ENCODE data around the gene RITA1. TPM values are rescaled to one million over a fixed set of nuclear protein-coding genes. Genes with fewer than 3 reads are reported as not detected.
A peak's percentile ranks its signal among the peaks of the same experiment; 100 is the strongest.

RITA1 gene
- total and polyA plus RNA-seq, 10 of the 15 experiments (the other 5 are each of a cell fraction or from before 2014, with no cell fraction given): 2.3 to 39.9 (median 24.8) TPM

GRCh38 chr12:113228394-113229028, 43.0 kb downstream of the RITA1 start:
- intact Hi-C loops (cut with micrococcal nuclease; ENCODE audit: unreplicated experiment): loop anchor here (1.0 kb wide), 1 partner anchor 20 kb away; no protein-coding TSS in a partner anchor

More at GRCh38 chr12:113228394-113229028, 43.0 kb downstream of the RITA1 start:
- Histone ChIP-seq H3K4me3 (no peak overlapping the region), H3K4me2 (ENCODE audit: control insufficient read depth, insufficient read depth) (peak overlapping the region; percentile 36), H3K79me2 (ENCODE audit: control insufficient read depth, insufficient read depth, low read length) (peaks cover 18% of the 10 kb centered on the region), H3K27me3 (replicated peaks in 1 of 2; ENCODE audit: control insufficient read depth in 2 of 2, insufficient read depth in 2 of 2, low read length in 1 of 2) (no peaks in the 10 kb centered on the region), H3K36me3 (ENCODE audit: control insufficient read depth in 2 of 2, insufficient read depth in 2 of 2, low read length in 1 of 2) (peaks cover 7 to 30% of the 10 kb centered on the region in 2 experiments), H3K4me1 (ENCODE audit: control insufficient read depth, insufficient read depth, low read length) (peaks cover 67% of the 10 kb centered on the region), H3K9me3 (replicated peaks; ENCODE audit: control insufficient read depth, insufficient read depth, low read length) (no peaks in the 10 kb centered on the region), H4K20me1 (ENCODE audit: control insufficient read depth, insufficient read depth) (no peaks in the 10 kb centered on the region), H2AFZ (ENCODE audit: control insufficient read depth, low read depth, low read length) (no peak overlapping the region), H3K9ac (ENCODE audit: control insufficient read depth, insufficient read depth, low read length) (peak overlapping the region; percentile 49), H3K27ac (ENCODE audit: control insufficient read depth, insufficient read depth) (peak overlapping the region; percentile 97)
- TF ChIP-seq EGR1 (IDR thresholded peaks at IDR 0.05; ENCODE audit: borderline replicate concordance in 1 of 2, low read depth in 2 of 2, low read length in 2 of 2) (no peak), RB1 (IDR thresholded peaks at IDR 0.05; ENCODE audit: borderline replicate concordance) (no peak), HDAC2 (IDR thresholded peaks at IDR 0.05) (0 out of 2 replicates have a peak, but pooled peaks have one; percentile 82), SMC3 (IDR thresholded peaks at IDR 0.05; ENCODE audit: borderline replicate concordance, low read length) (no peak), ZNF217 (IDR thresholded peaks at IDR 0.05) (peak; percentile 66; the same call in 1 of the 2 replicates), SMARCA5 (IDR thresholded peaks at IDR 0.05) (peak; percentile 73; the same call in 1 of the 2 replicates), POLR2AphosphoS5 (IDR thresholded peaks at IDR 0.05; ENCODE audit: low read length) (no peak)
- POLR2A ChIA-PET: interaction anchor here (2.5 to 7.6 kb wide), 5 partner anchors 6 to 42 kb away, joined by 12 to 74 read pairs (median 24); partner anchors contain the start of genes DDX54, RITA1 and TPCN1
- SMC1A ChIA-PET (ENCODE audit: uncharacterized antibody, unreplicated experiment): interaction anchor here (0.6 to 15.7 kb wide), 5 partner anchors 16 to 128 kb away, joined by 3 to 237 read pairs (median 24); partner anchors contain the start of genes DDX54 and RITA1
- WGBS (ENCODE audit: insufficient coverage, insufficient replicate concordance, low lambda C conversion rate, missing lambda C conversion rate): 85% methylated on average over 5 of the region's 5 CpGs
- in situ Hi-C loops (cut with MboI): no loop called here
- DNase-seq (ENCODE audit: low read depth, low spot score): no peak
- RAD21 ChIA-PET (ENCODE audit: unreplicated experiment): interaction anchor here (2.8 to 3.6 kb wide), 2 partner anchors 19 to 25 kb away, joined by 18 to 35 read pairs; no protein-coding TSS in a partner anchor
- FAIRE-seq: no peak
- no TSS peak for BruUV-seq (replicated peaks)
- CTCF ChIA-PET: interaction anchor here (0.6 to 3.1 kb wide), 4 partner anchors 24 to 196 kb away, joined by 3 to 14 read pairs (median 6); no protein-coding TSS in a partner anchor
- ATAC-seq: no peak
